Measurements from ENCODE around the gene SLC25A22. TPM values are rescaled to one million over a fixed set of nuclear protein-coding genes. Genes with fewer than 3 reads are reported as not detected.

The SLC25A22 gene
- total RNA-seq, 1 donor from 2014 or later = 35.6 TPM

Other genes starting within 250 kb of the SLC25A22 start
- gene LMNTD2, start 237.5 kb downstream of the SLC25A22 start, total RNA-seq (ENCODE audit: low replicate concordance) = 6.7 and 7.2 TPM in 2 replicates
- 35.7 and 75.8 TPM in 2 replicates for gene RASSF7, start 237.3 kb downstream of the SLC25A22 start, total RNA-seq (ENCODE audit: low replicate concordance)
- 38.7 and 40.8 TPM in 2 replicates for gene PHRF1, start 221.8 kb downstream of the SLC25A22 start, total RNA-seq (ENCODE audit: low replicate concordance)
- gene IRF7, start 182.3 kb downstream of the SLC25A22 start, total RNA-seq (ENCODE audit: low replicate concordance) = 16.4 and 20.5 TPM in 2 replicates
- 7.1 and 23.0 TPM in 2 replicates for gene CDHR5, start 173.3 kb downstream of the SLC25A22 start, total RNA-seq (ENCODE audit: low replicate concordance)
- gene SCT, start 171.1 kb downstream of the SLC25A22 start, total RNA-seq (ENCODE audit: low replicate concordance) = 3.1 and 15.3 TPM in 2 replicates
- gene DRD4, start 161.0 kb downstream of the SLC25A22 start, total RNA-seq (ENCODE audit: low replicate concordance) = 0.59 and 1.2 TPM in 2 replicates
- 41.0 and 48.1 TPM in 2 replicates for gene DEAF1, start 103.1 kb downstream of the SLC25A22 start, total RNA-seq (ENCODE audit: low replicate concordance)
- gene TMEM80, start 102.5 kb downstream of the SLC25A22 start, total RNA-seq (ENCODE audit: low replicate concordance) = 23.2 and 37.4 TPM in 2 replicates
- 218 and 497 TPM in 2 replicates for gene EPS8L2, start 92.0 kb downstream of the SLC25A22 start, total RNA-seq (ENCODE audit: low replicate concordance)
- gene TALDO1, start 50.8 kb downstream of the SLC25A22 start, total RNA-seq (ENCODE audit: low replicate concordance) = 189 and 288 TPM in 2 replicates
- 80.1 and 80.9 TPM in 2 replicates for gene GATD1, start 20.8 kb downstream of the SLC25A22 start, total RNA-seq (ENCODE audit: low replicate concordance)
- gene CEND1, start 8.2 kb downstream of the SLC25A22 start, total RNA-seq (ENCODE audit: low replicate concordance) = 0.17 and 0.89 TPM in 2 replicates
- gene PIDD1, start 7.0 kb upstream of the SLC25A22 start, total RNA-seq (ENCODE audit: low replicate concordance) = 32.7 and 44.5 TPM in 2 replicates
- 1,985 and 2,207 TPM in 2 replicates for gene RPLP2, start 11.7 kb upstream of the SLC25A22 start, total RNA-seq (ENCODE audit: low replicate concordance)
- gene PNPLA2, start 20.6 kb upstream of the SLC25A22 start, total RNA-seq (ENCODE audit: low replicate concordance) = 47.8 and 55.6 TPM in 2 replicates
- 10.3 and 19.3 TPM in 2 replicates for gene CRACR2B, start 29.6 kb upstream of the SLC25A22 start, total RNA-seq (ENCODE audit: low replicate concordance)
- gene CD151, start 34.7 kb upstream of the SLC25A22 start, total RNA-seq (ENCODE audit: low replicate concordance) = 126 and 128 TPM in 2 replicates
- gene POLR2L, start 44.2 kb upstream of the SLC25A22 start, total RNA-seq (ENCODE audit: low replicate concordance) = 106 and 134 TPM in 2 replicates
- 12.8 and 43.2 TPM in 2 replicates for gene TSPAN4, start 44.6 kb upstream of the SLC25A22 start, total RNA-seq (ENCODE audit: low replicate concordance)
- gene CHID1, start 112.5 kb upstream of the SLC25A22 start, total RNA-seq (ENCODE audit: low replicate concordance) = 98.9 and 100 TPM in 2 replicates
- 82.6 and 109 TPM in 2 replicates for gene AP2A2, start 127.6 kb upstream of the SLC25A22 start, total RNA-seq (ENCODE audit: low replicate concordance)
- 0.38 and 0.46 TPM in 2 replicates for gene MUC6, start 238.4 kb upstream of the SLC25A22 start, total RNA-seq (ENCODE audit: low replicate concordance)

Measured in type B pancreatic cell (in vitro differentiated cells).